ENCODE results near the gene TREM2.

The TREM2 gene

GRCh38 chr6:41181566-41181965, 18.6 kb upstream of the TREM2 start:
- H3K4me2 ChIP-seq (ENCODE audit: low read length) = no peak overlapping the region
- no peaks in the 10 kb centered on the region for H4K20me1 ChIP-seq (ENCODE audit: control insufficient read depth, insufficient read depth, low read depth, low read length)
- H3K9me2 ChIP-seq (replicated peaks; ENCODE audit: control insufficient read depth, low read length) = no peaks in the 10 kb centered on the region
- TF ChIP-seq CTCF (IDR thresholded peaks at IDR 0.05; ENCODE audit: low read depth, low read length, poor library complexity, severe bottlenecking) = no peak
- no peak for TF ChIP-seq EZH2phosphoT487 (IDR thresholded peaks at IDR 0.05; ENCODE audit: borderline replicate concordance, low read length)
- H3K36me3 ChIP-seq (ENCODE audit: control insufficient read depth, low read length) = no peaks in the 10 kb centered on the region
- H3K79me2 ChIP-seq (ENCODE audit: control insufficient read depth, low read length) = no peaks in the 10 kb centered on the region
- no peaks in the 10 kb centered on the region for H3K9me3 ChIP-seq (ENCODE audit: control insufficient read depth, insufficient read depth, low read length)
- H3K27ac ChIP-seq (ENCODE audit: low read depth, low read length) = no peak overlapping the region
- no peak overlapping the region for H3K4me3 ChIP-seq (ENCODE audit: low read length)
- 0 out of 2 replicates have a peak, but pooled peaks cover 3% of the 10 kb centered on the region for H3K27me3 ChIP-seq (ENCODE audit: control insufficient read depth, low read length)
- no peaks in the 10 kb centered on the region for H3F3A ChIP-seq (ENCODE audit: control insufficient read depth, insufficient read depth)
- H3K4me1 ChIP-seq (ENCODE audit: control insufficient read depth, low read length) = peaks cover 20% of the 10 kb centered on the region

- no peaks in the 10 kb centered on the region for H3K79me2 ChIP-seq (ENCODE audit: control insufficient read depth, low read length)
- H3K4me2 ChIP-seq (ENCODE audit: low read length) = no peak overlapping the region
- no peaks in the 10 kb centered on the region for H4K20me1 ChIP-seq (ENCODE audit: control insufficient read depth, insufficient read depth, low read depth, low read length)
- H3K9me3 ChIP-seq (ENCODE audit: control insufficient read depth, insufficient read depth, low read length) = no peaks in the 10 kb centered on the region
- TF ChIP-seq EZH2phosphoT487 (IDR thresholded peaks at IDR 0.05; ENCODE audit: borderline replicate concordance, low read length) (no peak), CTCF (IDR thresholded peaks at IDR 0.05; ENCODE audit: low read depth, low read length, poor library complexity, severe bottlenecking) (no peak)
- H3F3A ChIP-seq (ENCODE audit: control insufficient read depth, insufficient read depth) = no peaks in the 10 kb centered on the region
- H3K4me1 ChIP-seq (ENCODE audit: control insufficient read depth, low read length) = peaks cover 13% of the 10 kb centered on the region
- no peak overlapping the region for H3K27ac ChIP-seq (ENCODE audit: low read depth, low read length)
- H3K9me2 ChIP-seq (replicated peaks; ENCODE audit: control insufficient read depth, low read length) = no peaks in the 10 kb centered on the region
- H3K36me3 ChIP-seq (ENCODE audit: control insufficient read depth, low read length) = no peaks in the 10 kb centered on the region
- H3K4me3 ChIP-seq (ENCODE audit: low read length) = no peak overlapping the region
- 0 out of 2 replicates have a peak, but pooled peaks cover 3% of the 10 kb centered on the region for H3K27me3 ChIP-seq (ENCODE audit: control insufficient read depth, low read length)
Measured at GRCh38 chr6:41179163-41179562, 16.2 kb upstream of the TREM2 start.

GRCh38 chr6:41177695-41178094, 14.8 kb upstream of the TREM2 start:
- Histone ChIP-seq H3K36me3 (ENCODE audit: control insufficient read depth, low read length) (no peaks in the 10 kb centered on the region), H3F3A (ENCODE audit: control insufficient read depth, insufficient read depth) (no peaks in the 10 kb centered on the region), H3K9me2 (replicated peaks; ENCODE audit: control insufficient read depth, low read length) (no peaks in the 10 kb centered on the region), H3K9me3 (ENCODE audit: control insufficient read depth, insufficient read depth, low read length) (no peaks in the 10 kb centered on the region), H3K27me3 (ENCODE audit: control insufficient read depth, low read length) (0 out of 2 replicates have a peak, but pooled peaks cover 3% of the 10 kb centered on the region), H3K4me2 (ENCODE audit: low read length) (no peak overlapping the region), H3K27ac (ENCODE audit: low read depth, low read length) (no peak overlapping the region), H4K20me1 (ENCODE audit: control insufficient read depth, insufficient read depth, low read depth, low read length) (no peaks in the 10 kb centered on the region), H3K4me3 (ENCODE audit: low read length) (no peak overlapping the region), H3K79me2 (ENCODE audit: control insufficient read depth, low read length) (no peaks in the 10 kb centered on the region), H3K4me1 (ENCODE audit: control insufficient read depth, low read length) (peaks cover 7% of the 10 kb centered on the region)
- TF ChIP-seq EZH2phosphoT487 (IDR thresholded peaks at IDR 0.05; ENCODE audit: borderline replicate concordance, low read length) (no peak), CTCF (IDR thresholded peaks at IDR 0.05; ENCODE audit: low read depth, low read length, poor library complexity, severe bottlenecking) (no peak)
